Measurements from ENCODE around the gene TMEM165. TPM values are rescaled to one million over a fixed set of nuclear protein-coding genes. Genes with fewer than 3 reads are reported as not detected.
"Not testable (repeated sequence)": the region's sequence is repeated elsewhere in the genome, so short reads cannot be mapped to it uniquely, and the experiment has no call there.

TMEM165 gene
- 10 to 100 TPM; 72.3 to 75.1 (median 75.0) TPM for total RNA-seq

GRCh38 chr4:55395529-55396307 lies at the start of gene TMEM165:
Gene TMEM165 (plus strand): TSS chr4:55395957. CDS start chr4:55396190, 233 bp downstream.
- H3K27me3 Mint-ChIP-seq (ENCODE audit: low read depth) = no peaks in the 10 kb centered on the region
- DNase-seq (peak; percentile 83), ATAC-seq (peak; percentile 98)
- no peaks in the 10 kb centered on the region for H3K9me3 Mint-ChIP-seq
- H3K4me1 Mint-ChIP-seq (ENCODE audit: low read depth) = peaks cover 41% of the 10 kb centered on the region
- H3K36me3 Mint-ChIP-seq (ENCODE audit: insufficient read depth) = peaks cover 17% of the 10 kb centered on the region
- peak within 1 kb of the TSS; percentile 93 for H3K4me3 Mint-ChIP-seq

GRCh38 chr4:55345980-55346850 lies 49.5 kb upstream of the TMEM165 start, which contains the start of gene SRD5A3:
Gene SRD5A3 (plus strand): TSS chr4:55346242. CDS start chr4:55346337, 95 bp downstream.
- peak; percentile 94 to 95 for ATAC-seq
- Mint-ChIP-seq H3K4me1 (ENCODE audit: low read depth) (peaks cover 11% of the 10 kb centered on the region), H3K9me3 (no peaks in the 10 kb centered on the region), H3K36me3 (ENCODE audit: insufficient read depth) (no peaks in the 10 kb centered on the region), H3K27me3 (ENCODE audit: low read depth) (no peaks in the 10 kb centered on the region), H3K4me3 (peak within 1 kb of the TSS; percentile 85)
- DNase-seq = peak; percentile 77

- H3K4me3 Mint-ChIP-seq = peak overlapping the region; percentile 84
- ATAC-seq = no peak
- DNase-seq = no peak
- H3K4me1 Mint-ChIP-seq (ENCODE audit: low read depth) = peaks cover 11% of the 10 kb centered on the region
- no peaks in the 10 kb centered on the region for H3K27me3 Mint-ChIP-seq (ENCODE audit: low read depth)
- no peaks in the 10 kb centered on the region for H3K9me3 Mint-ChIP-seq
- H3K36me3 Mint-ChIP-seq (ENCODE audit: insufficient read depth) = no peaks in the 10 kb centered on the region
Measured at GRCh38 chr4:55346851-55347255, 48.9 kb upstream of the TMEM165 start.

GRCh38 chr4:55347610-55348228 lies 48.0 kb upstream of the TMEM165 start:
- peaks cover 4% of the 10 kb centered on the region for H3K36me3 Mint-ChIP-seq (ENCODE audit: insufficient read depth)
- peak overlapping the region; percentile 84 for H3K4me3 Mint-ChIP-seq
- H3K27me3 Mint-ChIP-seq (ENCODE audit: low read depth) = no peaks in the 10 kb centered on the region
- no peak for ATAC-seq
- DNase-seq = no peak
- peaks cover 12% of the 10 kb centered on the region for H3K4me1 Mint-ChIP-seq (ENCODE audit: low read depth)
- H3K9me3 Mint-ChIP-seq = no peaks in the 10 kb centered on the region

- Mint-ChIP-seq H3K9me3 (no peaks in the 10 kb centered on the region), H3K4me3 (no peak overlapping the region), H3K36me3 (ENCODE audit: insufficient read depth) (peaks cover 6% of the 10 kb centered on the region), H3K27me3 (ENCODE audit: low read depth) (no peaks in the 10 kb centered on the region), H3K4me1 (ENCODE audit: low read depth) (peaks cover 14% of the 10 kb centered on the region)
- no peak for DNase-seq
- ATAC-seq = no peak
Measured at GRCh38 chr4:55348466-55348865, 47.3 kb upstream of the TMEM165 start.

- not testable (repeated sequence) for H3K27me3 Mint-ChIP-seq (ENCODE audit: low read depth); DNase-seq; ATAC-seq; H3K4me3 Mint-ChIP-seq; H3K9me3 Mint-ChIP-seq
- Mint-ChIP-seq H3K36me3 (ENCODE audit: insufficient read depth) (peaks cover 11% of the 10 kb centered on the region), H3K4me1 (ENCODE audit: low read depth) (peaks cover 11% of the 10 kb centered on the region)
Measured at GRCh38 chr4:55350870-55351269, 44.9 kb upstream of the TMEM165 start.

GRCh38 chr4:55351824-55352223 lies 43.9 kb upstream of the TMEM165 start:
- no peaks in the 10 kb centered on the region for H3K9me3 Mint-ChIP-seq
- peaks cover 11% of the 10 kb centered on the region for H3K36me3 Mint-ChIP-seq (ENCODE audit: insufficient read depth)
- DNase-seq = no peak
- ATAC-seq = no peak
- peaks cover 11% of the 10 kb centered on the region for H3K4me1 Mint-ChIP-seq (ENCODE audit: low read depth)
- no peaks in the 10 kb centered on the region for H3K27me3 Mint-ChIP-seq (ENCODE audit: low read depth)
- H3K4me3 Mint-ChIP-seq = no peak overlapping the region

GRCh38 chr4:55352726-55353125 lies 43.0 kb upstream of the TMEM165 start:
- peaks cover 3% of the 10 kb centered on the region for H3K4me1 Mint-ChIP-seq (ENCODE audit: low read depth)
- H3K36me3 Mint-ChIP-seq (ENCODE audit: insufficient read depth) = peaks cover 11% of the 10 kb centered on the region
- no peak for DNase-seq
- H3K9me3 Mint-ChIP-seq = no peaks in the 10 kb centered on the region
- H3K27me3 Mint-ChIP-seq (ENCODE audit: low read depth) = no peaks in the 10 kb centered on the region
- H3K4me3 Mint-ChIP-seq = no peak overlapping the region
- ATAC-seq = no peak

- not testable (repeated sequence) for DNase-seq; H3K9me3 Mint-ChIP-seq; H3K4me1 Mint-ChIP-seq (ENCODE audit: low read depth); H3K27me3 Mint-ChIP-seq (ENCODE audit: low read depth); ATAC-seq; H3K4me3 Mint-ChIP-seq
- peaks cover 11% of the 10 kb centered on the region for H3K36me3 Mint-ChIP-seq (ENCODE audit: insufficient read depth)
Measured at GRCh38 chr4:55353228-55353747, 42.5 kb upstream of the TMEM165 start.

- Mint-ChIP-seq H3K27me3 (ENCODE audit: low read depth) (no peaks in the 10 kb centered on the region), H3K4me1 (ENCODE audit: low read depth) (peaks cover 15% of the 10 kb centered on the region), H3K4me3 (no peak overlapping the region), H3K9me3 (no peaks in the 10 kb centered on the region), H3K36me3 (ENCODE audit: insufficient read depth) (peaks cover 11% of the 10 kb centered on the region)
- DNase-seq (no peak), ATAC-seq (no peak)
Measured at GRCh38 chr4:55354648-55355047, 41.1 kb upstream of the TMEM165 start.

GRCh38 chr4:55355555-55355954 lies 40.2 kb upstream of the TMEM165 start:
- peaks cover 11% of the 10 kb centered on the region for H3K36me3 Mint-ChIP-seq (ENCODE audit: insufficient read depth)
- no peak for ATAC-seq
- DNase-seq = no peak
- H3K4me1 Mint-ChIP-seq (ENCODE audit: low read depth) = peaks cover 15% of the 10 kb centered on the region
- no peaks in the 10 kb centered on the region for H3K27me3 Mint-ChIP-seq (ENCODE audit: low read depth)
- no peaks in the 10 kb centered on the region for H3K9me3 Mint-ChIP-seq
- no peak overlapping the region for H3K4me3 Mint-ChIP-seq

- Mint-ChIP-seq H3K36me3 (ENCODE audit: insufficient read depth) (peaks cover 11% of the 10 kb centered on the region), H3K4me1 (ENCODE audit: low read depth) (peaks cover 15% of the 10 kb centered on the region), H3K27me3 (ENCODE audit: low read depth) (no peaks in the 10 kb centered on the region), H3K9me3 (no peaks in the 10 kb centered on the region), H3K4me3 (no peak overlapping the region)
- ATAC-seq (no peak), DNase-seq (no peak)
Measured at GRCh38 chr4:55356991-55357461, 38.7 kb upstream of the TMEM165 start.

- Mint-ChIP-seq H3K9me3 (no peaks in the 10 kb centered on the region), H3K27me3 (ENCODE audit: low read depth) (no peaks in the 10 kb centered on the region), H3K4me1 (ENCODE audit: low read depth) (peaks cover 12% of the 10 kb centered on the region), H3K4me3 (no peak overlapping the region), H3K36me3 (ENCODE audit: insufficient read depth) (peaks cover 6% of the 10 kb centered on the region)
- DNase-seq (no peak), ATAC-seq (no peak)
Measured at GRCh38 chr4:55358246-55358645, 37.5 kb upstream of the TMEM165 start.

GRCh38 chr4:55358668-55359067 lies 37.1 kb upstream of the TMEM165 start:
- DNase-seq (no peak), ATAC-seq (peak; percentile 62 to 92)
- Mint-ChIP-seq H3K4me1 (ENCODE audit: low read depth) (peaks cover 12% of the 10 kb centered on the region), H3K4me3 (no peak overlapping the region), H3K36me3 (ENCODE audit: insufficient read depth) (peaks cover 3% of the 10 kb centered on the region), H3K27me3 (ENCODE audit: low read depth) (no peaks in the 10 kb centered on the region), H3K9me3 (no peaks in the 10 kb centered on the region)

Measured in activated T-cell treated with anti-CD3 and anti-CD28 coated beads, Interleukin-2, amount 50 U/mL, for 4 hours (primary cell).